Progenitor cell of endocrine pancreas (in vitro differentiated cells): ENCODE results near the gene IRX4. TPM values are rescaled to one million over a fixed set of nuclear protein-coding genes. Genes with fewer than 3 reads are reported as not detected.
"Not testable (repeated sequence)": the region's sequence is repeated elsewhere in the genome, so short reads cannot be mapped to it uniquely, and the experiment has no call there.

Experiments used
- DNase-seq: peaks from one replicate; pipeline ENCODE4 v3.0.0; 2021; ENCODE audit warnings: low spot score; ENCODE audit not compliant: unreplicated experiment
- H3K27ac Mint-ChIP-seq: 2 replicates; pipeline ENCODE4 v1.8.0; 2021; ENCODE audit warnings: mild to moderate bottlenecking, moderate library complexity, mixed read lengths
- H3K27me3 Mint-ChIP-seq: 2 replicates; pipeline ENCODE4 v1.8.0; 2021; ENCODE audit warnings: mixed read lengths
- H3K36me3 Mint-ChIP-seq: 2 replicates; pipeline ENCODE4 v1.8.0; 2022; ENCODE audit warnings: mixed read lengths; ENCODE audit not compliant: insufficient read depth
- H3K4me1 Mint-ChIP-seq: 2 replicates; pipeline ENCODE4 v1.8.0; 2021; ENCODE audit warnings: low read depth, mixed read lengths
- H3K4me3 Mint-ChIP-seq: 2 replicates; pipeline ENCODE4 v1.8.0; 2021; ENCODE audit warnings: low read depth, mild to moderate bottlenecking, moderate library complexity, mixed read lengths
- H3K9me3 Mint-ChIP-seq: 2 replicates; pipeline ENCODE4 v1.8.0; 2021; ENCODE audit warnings: low read depth, mixed read lengths
- CTCF ChIP-seq: fragments of 200-600 bp; sonication (generic); IDR thresholded peaks from one replicate; pipeline ENCODE4 v1.5.0; 2021; ENCODE audit warnings: antibody characterized with exemption, mild to moderate bottlenecking; ENCODE audit not compliant: unreplicated experiment
- total RNA-seq: library from RNA; stranded (reverse); gene quantifications from 2 replicates; pipeline ENCODE4 v1.2.1, GENCODE V29; 2021

IRX4 gene
- total RNA-seq, 1 donor from 2014 or later, result 0.17 TPM

- Mint-ChIP-seq H3K9me3 (no peaks in the 10 kb centered on the region), H3K4me1 (peaks cover 7% of the 10 kb centered on the region), H3K27ac (no peak overlapping the region), H3K4me3 (no peak overlapping the region), H3K36me3 (no peaks in the 10 kb centered on the region), H3K27me3 (peaks cover 50% of the 10 kb centered on the region)
- DNase-seq, result no peak
- TF ChIP-seq CTCF, result no peak
Measured at GRCh38 chr5:1845696-1846095, 37.0 kb downstream of the IRX4 start.

DNA sequence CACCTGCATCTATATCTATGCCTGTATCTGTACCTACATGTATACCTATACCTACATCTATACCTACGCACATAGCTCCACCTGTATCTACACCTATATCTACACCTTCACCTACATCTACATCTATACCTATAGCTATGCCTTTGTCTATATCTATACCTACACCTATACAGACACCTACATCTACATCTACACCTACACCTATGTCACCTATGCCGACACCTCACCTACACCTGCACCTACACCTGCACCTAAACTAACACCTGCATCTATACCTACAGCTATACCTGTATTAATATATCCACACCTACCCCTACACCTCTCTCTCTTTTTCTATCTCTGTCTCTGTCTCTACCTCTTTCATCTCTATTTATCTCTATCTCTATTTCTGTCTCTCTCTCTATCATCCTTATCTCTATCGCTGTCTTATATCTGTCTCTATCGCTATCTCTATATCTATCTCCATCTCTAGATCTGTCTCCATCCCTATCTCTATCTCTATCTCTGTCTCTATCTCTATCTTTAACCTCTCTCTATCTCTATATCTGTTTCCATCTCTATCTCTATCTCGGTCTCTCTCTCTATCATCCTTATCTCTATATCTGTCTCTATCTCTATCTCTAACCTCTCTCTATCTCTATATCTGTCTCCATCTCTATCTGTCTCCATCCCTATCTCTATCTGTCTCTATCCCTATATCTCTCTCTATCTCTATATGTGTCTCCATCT lies 37.9 kb downstream of the IRX4 start:
- H3K27me3 Mint-ChIP-seq, result peaks cover 49% of the 10 kb centered on the region
- DNase-seq, result no peak

DNA sequence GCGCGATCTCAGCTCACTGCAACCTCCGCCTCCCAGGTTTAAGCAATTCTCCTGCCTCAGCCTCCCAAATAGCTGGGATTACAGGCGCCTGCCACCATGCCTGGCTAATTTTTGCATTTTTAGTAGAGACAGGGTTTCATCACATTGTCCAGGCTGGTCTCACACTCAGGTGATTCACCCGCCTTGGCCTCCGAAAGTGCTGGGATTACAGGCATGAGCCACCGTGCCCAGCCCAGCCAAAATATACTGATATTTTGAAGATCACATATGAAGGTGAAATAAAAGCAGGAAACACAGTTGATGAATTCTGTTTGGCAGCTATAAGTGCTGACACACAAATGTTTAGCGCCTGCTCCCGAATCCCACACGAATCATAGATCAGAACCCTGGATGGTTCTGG lies 39.0 kb downstream of the IRX4 start:
- H3K27me3 Mint-ChIP-seq, result peaks cover 48% of the 10 kb centered on the region
- not testable (repeated sequence) for DNase-seq, H3K9me3 Mint-ChIP-seq, H3K4me3 Mint-ChIP-seq, H3K27ac Mint-ChIP-seq, H3K36me3 Mint-ChIP-seq, H3K4me1 Mint-ChIP-seq

More for the DNA sequence above, 37.9 kb downstream of the IRX4 start:
- no peak for TF ChIP-seq CTCF
- H3K4me3 Mint-ChIP-seq, result no peak overlapping the region
- H3K4me1 Mint-ChIP-seq, result peaks cover 8% of the 10 kb centered on the region
- no peak overlapping the region for H3K27ac Mint-ChIP-seq
- H3K9me3 Mint-ChIP-seq, result no peaks in the 10 kb centered on the region
- no peaks in the 10 kb centered on the region for H3K36me3 Mint-ChIP-seq

GRCh38 chr5:1842004-1842819 lies 40.5 kb downstream of the IRX4 start:
- no peak for DNase-seq

GRCh38 chr5:1840741-1841521 lies 41.8 kb downstream of the IRX4 start:
- Mint-ChIP-seq H3K36me3 (no peaks in the 10 kb centered on the region), H3K27me3 (peaks cover 42% of the 10 kb centered on the region), H3K27ac (no peak overlapping the region), H3K4me3 (no peak overlapping the region), H3K9me3 (no peaks in the 10 kb centered on the region), H3K4me1 (peaks cover 8% of the 10 kb centered on the region)
- DNase-seq, result peak; percentile 39
- no peak for TF ChIP-seq CTCF

More at GRCh38 chr5:1842004-1842819, 40.5 kb downstream of the IRX4 start:
- H3K4me1 Mint-ChIP-seq, result peaks cover 8% of the 10 kb centered on the region
- H3K27me3 Mint-ChIP-seq, result peaks cover 38% of the 10 kb centered on the region
- H3K9me3 Mint-ChIP-seq, result no peaks in the 10 kb centered on the region
- TF ChIP-seq CTCF, result no peak
- H3K27ac Mint-ChIP-seq, result peak overlapping the region; percentile 51
- H3K36me3 Mint-ChIP-seq, result no peaks in the 10 kb centered on the region
- no peak overlapping the region for H3K4me3 Mint-ChIP-seq
